HepG2 (cell line): Measurements from ENCODE around the gene VAV2. TPM values are rescaled to one million over a fixed set of nuclear protein-coding genes. Genes with fewer than 3 reads are reported as not detected.

Source experiments
- ATM ChIP-seq: fragments of 450-650 bp; IDR thresholded peaks from 2 replicates; pipeline ENCODE4 v1.7.1; 2017; ENCODE audit warnings: mild to moderate bottlenecking, borderline replicate concordance
- DNMT3B ChIP-seq: conservative IDR thresholded peaks from 2 replicates; pipeline ENCODE4 v1.6.1; 2016; ENCODE audit warnings: missing biosample characterization, control low read depth
- HHEX ChIP-seq: IDR thresholded peaks from 2 replicates; pipeline ENCODE4 v1.6.1; 2016; ENCODE audit warnings: control low read depth
- HOXA3 ChIP-seq: sonication (generic); formaldehyde crosslinking; IDR thresholded peaks from 2 replicates; pipeline ENCODE4 v1.5.0; 2020; ENCODE audit warnings: missing genetic modification reagents
- NFKBIZ ChIP-seq: IDR thresholded peaks from 2 replicates; pipeline ENCODE4 v1.6.1; 2018; ENCODE audit warnings: missing genetic modification reagents, missing compliant biosample characterization
- NFYB ChIP-seq: sonication (generic); formaldehyde crosslinking; IDR thresholded peaks from 2 replicates; pipeline ENCODE4 v1.4.0; 2020; ENCODE audit warnings: missing genetic modification reagents
- PHF8 ChIP-seq: sonication (generic); formaldehyde crosslinking; IDR thresholded peaks from 2 replicates; pipeline ENCODE4 v1.5.0; 2020; ENCODE audit warnings: missing genetic modification reagents
- PRPF4 ChIP-seq: fragments of 200-400 bp; formaldehyde crosslinking; IDR thresholded peaks from 2 replicates; pipeline ENCODE4 v1.6.1; 2016; ENCODE audit warnings: low read length, low read depth; ENCODE audit not compliant: poor library complexity, severe bottlenecking
- SAFB2 ChIP-seq: sonication (generic); formaldehyde crosslinking; IDR thresholded peaks from 2 replicates; pipeline ENCODE4 v1.5.1; 2020; ENCODE audit warnings: missing genetic modification reagents, low read depth, mild to moderate bottlenecking, borderline replicate concordance
- ZNF780A ChIP-seq: sonication (generic); formaldehyde crosslinking; IDR thresholded peaks from 2 replicates; pipeline ENCODE4 v1.8.0; 2022; ENCODE audit warnings: mild to moderate bottlenecking, missing genetic modification reagents, moderate library complexity
- ZNF782 ChIP-seq: sonication (generic); formaldehyde crosslinking; IDR thresholded peaks from 2 replicates; pipeline ENCODE4 v1.4.0; 2020; ENCODE audit warnings: missing genetic modification reagents, mild to moderate bottlenecking, borderline replicate concordance
- ZSCAN30 ChIP-seq: sonication (generic); formaldehyde crosslinking; IDR thresholded peaks from 2 replicates; pipeline ENCODE4 v1.5.0; 2020; ENCODE audit warnings: mild to moderate bottlenecking, missing genetic modification reagents
- polyA plus RNA-seq, 8 experiments: library from polyadenylated mRNA; depleted of rRNA in 3 of 8; stranded (reverse) in 7 of 8; unstranded in 1 of 8; fragments of >200 nt; fragmentation: Illumina TruSeq in 4 of 8; extraction: Trizol in 4 of 8; gene quantifications; 2 replicates each; pipeline versions ENCODE4 v1.2.1 to v1.2.3, GENCODE V29; 2011 to 2016; ENCODE audit warnings: low read depth in 4 of 8, missing spikeins in 1 of 8, mixed read lengths in 1 of 8; ENCODE audit not compliant: insufficient read depth in 1 of 8
- total RNA-seq, 5 experiments: library from RNA; depleted of rRNA; stranded (reverse); fragments of >200 nt; fragmentation: Illumina TruSeq; extraction: Trizol; gene quantifications; 2 replicates each; pipeline ENCODE4 v1.2.3, GENCODE V29; 2016; ENCODE audit warnings: low read depth in 1 of 5
- TF ChIP-seq, protein P1 (sequence below): sonication (generic); formaldehyde crosslinking; conservative IDR thresholded peaks from 2 replicates; pipeline ENCODE4 v1.4.0; 2020; ENCODE audit warnings: missing genetic modification reagents
- TF ChIP-seq, protein P2 (sequence below): sonication (generic); formaldehyde crosslinking; IDR thresholded peaks from 2 replicates; pipeline ENCODE4 v1.8.0; 2023; ENCODE audit warnings: mild to moderate bottlenecking, missing genetic modification reagents
- TF ChIP-seq, protein P3 (sequence below): sonication (generic); formaldehyde crosslinking; IDR thresholded peaks from 2 replicates; pipeline ENCODE4 v1.9.0; 2021; ENCODE audit warnings: missing genetic modification reagents, mild to moderate bottlenecking, borderline replicate concordance
- TF ChIP-seq, protein P4 (sequence below): sonication (generic); formaldehyde crosslinking; IDR thresholded peaks from 2 replicates; pipeline ENCODE4 v1.4.0; 2020; ENCODE audit warnings: mild to moderate bottlenecking, missing genetic modification reagents
- TF ChIP-seq, protein P5 (sequence below): IDR thresholded peaks from 2 replicates; pipeline ENCODE4 v1.6.1; 2016; ENCODE audit warnings: low read depth, control low read depth
- TF ChIP-seq, protein P6 (sequence below): fragments of 450-650 bp; IDR thresholded peaks from 2 replicates; pipeline ENCODE4 v1.6.1; 2016

VAV2 gene
- total and polyA plus RNA-seq, 2 of the 13 experiments (the other 11 are each of a cell fraction or from before 2014, with no cell fraction given) = 22.5 to 22.9 TPM

DNA sequence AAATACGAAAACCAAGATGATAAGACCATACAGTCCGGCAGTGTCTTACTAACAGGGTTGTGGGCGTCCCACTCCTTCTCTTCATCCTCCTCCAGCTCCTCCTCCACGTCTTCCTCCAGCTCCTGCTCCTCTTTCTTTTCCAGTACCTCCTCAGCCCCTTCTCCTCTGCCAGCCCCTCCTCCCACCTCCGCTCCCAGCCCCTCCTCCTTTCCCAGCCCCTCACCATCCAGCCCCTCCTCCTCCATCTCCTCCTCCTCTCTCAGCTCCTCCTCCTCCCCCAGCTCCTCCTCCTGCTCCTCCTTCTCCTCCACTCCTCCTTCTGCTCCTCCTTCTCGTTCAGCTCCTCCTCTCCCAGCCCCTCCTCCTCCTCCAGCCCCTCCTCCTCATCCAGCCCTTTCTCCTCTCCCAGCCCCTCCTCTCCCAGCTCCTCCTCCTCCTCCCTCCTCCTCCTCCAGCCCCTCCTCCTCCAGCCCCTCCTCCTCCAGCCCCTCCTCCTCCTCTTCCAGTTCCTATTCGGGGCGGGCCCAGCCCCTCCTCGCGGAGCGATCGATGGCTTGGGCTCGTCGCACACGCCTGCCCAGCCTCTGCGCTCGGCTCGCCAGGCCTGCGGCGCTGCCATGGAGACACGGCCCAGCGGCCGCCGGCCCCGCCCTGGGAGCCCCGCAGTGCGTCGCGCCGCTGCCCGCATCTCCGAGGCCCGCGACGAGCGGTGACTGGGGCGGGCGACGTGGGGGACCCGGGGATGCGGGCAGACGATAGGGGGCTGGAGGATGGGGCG, 32.9 kb upstream of the VAV2 start, which contains the start of gene BRD3OS (continued):
- TF ChIP-seq, protein P1, sequence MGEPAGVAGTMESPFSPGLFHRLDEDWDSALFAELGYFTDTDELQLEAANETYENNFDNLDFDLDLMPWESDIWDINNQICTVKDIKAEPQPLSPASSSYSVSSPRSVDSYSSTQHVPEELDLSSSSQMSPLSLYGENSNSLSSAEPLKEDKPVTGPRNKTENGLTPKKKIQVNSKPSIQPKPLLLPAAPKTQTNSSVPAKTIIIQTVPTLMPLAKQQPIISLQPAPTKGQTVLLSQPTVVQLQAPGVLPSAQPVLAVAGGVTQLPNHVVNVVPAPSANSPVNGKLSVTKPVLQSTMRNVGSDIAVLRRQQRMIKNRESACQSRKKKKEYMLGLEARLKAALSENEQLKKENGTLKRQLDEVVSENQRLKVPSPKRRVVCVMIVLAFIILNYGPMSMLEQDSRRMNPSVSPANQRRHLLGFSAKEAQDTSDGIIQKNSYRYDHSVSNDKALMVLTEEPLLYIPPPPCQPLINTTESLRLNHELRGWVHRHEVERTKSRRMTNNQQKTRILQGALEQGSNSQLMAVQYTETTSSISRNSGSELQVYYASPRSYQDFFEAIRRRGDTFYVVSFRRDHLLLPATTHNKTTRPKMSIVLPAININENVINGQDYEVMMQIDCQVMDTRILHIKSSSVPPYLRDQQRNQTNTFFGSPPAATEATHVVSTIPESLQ = no peak
- TF ChIP-seq, protein P2, sequence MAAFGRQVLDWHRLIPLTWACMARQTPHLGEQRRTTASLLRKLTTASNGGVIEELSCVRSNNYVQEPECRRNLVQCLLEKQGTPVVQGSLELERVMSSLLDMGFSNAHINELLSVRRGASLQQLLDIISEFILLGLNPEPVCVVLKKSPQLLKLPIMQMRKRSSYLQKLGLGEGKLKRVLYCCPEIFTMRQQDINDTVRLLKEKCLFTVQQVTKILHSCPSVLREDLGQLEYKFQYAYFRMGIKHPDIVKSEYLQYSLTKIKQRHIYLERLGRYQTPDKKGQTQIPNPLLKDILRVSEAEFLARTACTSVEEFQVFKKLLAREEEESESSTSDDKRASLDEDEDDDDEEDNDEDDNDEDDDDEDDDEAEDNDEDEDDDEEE (CRISPR knock-in tag) = 0 out of 2 replicates have a peak, but pooled peaks have one; percentile 24
- TF ChIP-seq HHEX (CRISPR knock-in tag) (no peak), ZNF782 (CRISPR knock-in tag) (no peak), NFYB (no peak), ZSCAN30 (CRISPR knock-in tag) (no peak), PHF8 (0 out of 2 replicates have a peak, but pooled peaks have one; percentile 12), SAFB2 (CRISPR knock-in tag) (no peak), ZNF780A (CRISPR knock-in tag) (0 out of 2 replicates have a peak, but pooled peaks have one; percentile 46), HOXA3 (CRISPR knock-in tag) (0 out of 2 replicates have a peak, but pooled peaks have one; percentile 36), NFKBIZ (no peak), ATM (no peak), DNMT3B (no peak), PRPF4 (no peak)
- TF ChIP-seq, protein P3, sequence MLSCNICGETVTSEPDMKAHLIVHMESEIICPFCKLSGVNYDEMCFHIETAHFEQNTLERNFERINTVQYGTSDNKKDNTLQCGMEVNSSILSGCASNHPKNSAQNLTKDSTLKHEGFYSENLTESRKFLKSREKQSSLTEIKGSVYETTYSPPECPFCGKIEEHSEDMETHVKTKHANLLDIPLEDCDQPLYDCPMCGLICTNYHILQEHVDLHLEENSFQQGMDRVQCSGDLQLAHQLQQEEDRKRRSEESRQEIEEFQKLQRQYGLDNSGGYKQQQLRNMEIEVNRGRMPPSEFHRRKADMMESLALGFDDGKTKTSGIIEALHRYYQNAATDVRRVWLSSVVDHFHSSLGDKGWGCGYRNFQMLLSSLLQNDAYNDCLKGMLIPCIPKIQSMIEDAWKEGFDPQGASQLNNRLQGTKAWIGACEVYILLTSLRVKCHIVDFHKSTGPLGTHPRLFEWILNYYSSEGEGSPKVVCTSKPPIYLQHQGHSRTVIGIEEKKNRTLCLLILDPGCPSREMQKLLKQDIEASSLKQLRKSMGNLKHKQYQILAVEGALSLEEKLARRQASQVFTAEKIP (CRISPR knock-in tag) = no peak
- TF ChIP-seq, protein P4, sequence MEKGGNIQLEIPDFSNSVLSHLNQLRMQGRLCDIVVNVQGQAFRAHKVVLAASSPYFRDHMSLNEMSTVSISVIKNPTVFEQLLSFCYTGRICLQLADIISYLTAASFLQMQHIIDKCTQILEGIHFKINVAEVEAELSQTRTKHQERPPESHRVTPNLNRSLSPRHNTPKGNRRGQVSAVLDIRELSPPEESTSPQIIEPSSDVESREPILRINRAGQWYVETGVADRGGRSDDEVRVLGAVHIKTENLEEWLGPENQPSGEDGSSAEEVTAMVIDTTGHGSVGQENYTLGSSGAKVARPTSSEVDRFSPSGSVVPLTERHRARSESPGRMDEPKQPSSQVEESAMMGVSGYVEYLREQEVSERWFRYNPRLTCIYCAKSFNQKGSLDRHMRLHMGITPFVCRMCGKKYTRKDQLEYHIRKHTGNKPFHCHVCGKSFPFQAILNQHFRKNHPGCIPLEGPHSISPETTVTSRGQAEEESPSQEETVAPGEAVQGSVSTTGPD (CRISPR knock-in tag) = no peak
- TF ChIP-seq, protein P5, sequence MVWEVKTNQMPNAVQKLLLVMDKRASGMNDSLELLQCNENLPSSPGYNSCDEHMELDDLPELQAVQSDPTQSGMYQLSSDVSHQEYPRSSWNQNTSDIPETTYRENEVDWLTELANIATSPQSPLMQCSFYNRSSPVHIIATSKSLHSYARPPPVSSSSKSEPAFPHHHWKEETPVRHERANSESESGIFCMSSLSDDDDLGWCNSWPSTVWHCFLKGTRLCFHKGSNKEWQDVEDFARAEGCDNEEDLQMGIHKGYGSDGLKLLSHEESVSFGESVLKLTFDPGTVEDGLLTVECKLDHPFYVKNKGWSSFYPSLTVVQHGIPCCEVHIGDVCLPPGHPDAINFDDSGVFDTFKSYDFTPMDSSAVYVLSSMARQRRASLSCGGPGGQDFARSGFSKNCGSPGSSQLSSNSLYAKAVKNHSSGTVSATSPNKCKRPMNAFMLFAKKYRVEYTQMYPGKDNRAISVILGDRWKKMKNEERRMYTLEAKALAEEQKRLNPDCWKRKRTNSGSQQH (CRISPR knock-in tag) = no peak
- TF ChIP-seq, protein P6, sequence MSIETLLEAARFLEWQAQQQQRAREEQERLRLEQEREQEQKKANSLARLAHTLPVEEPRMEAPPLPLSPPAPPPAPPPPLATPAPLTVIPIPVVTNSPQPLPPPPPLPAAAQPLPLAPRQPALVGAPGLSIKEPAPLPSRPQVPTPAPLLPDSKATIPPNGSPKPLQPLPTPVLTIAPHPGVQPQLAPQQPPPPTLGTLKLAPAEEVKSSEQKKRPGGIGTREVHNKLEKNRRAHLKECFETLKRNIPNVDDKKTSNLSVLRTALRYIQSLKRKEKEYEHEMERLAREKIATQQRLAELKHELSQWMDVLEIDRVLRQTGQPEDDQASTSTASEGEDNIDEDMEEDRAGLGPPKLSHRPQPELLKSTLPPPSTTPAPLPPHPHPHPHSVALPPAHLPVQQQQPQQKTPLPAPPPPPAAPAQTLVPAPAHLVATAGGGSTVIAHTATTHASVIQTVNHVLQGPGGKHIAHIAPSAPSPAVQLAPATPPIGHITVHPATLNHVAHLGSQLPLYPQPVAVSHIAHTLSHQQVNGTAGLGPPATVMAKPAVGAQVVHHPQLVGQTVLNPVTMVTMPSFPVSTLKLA = peak; percentile 29
